SK-N-SH (cell line): ENCODE results near the gene S100A9. TPM values are rescaled to one million over a fixed set of nuclear protein-coding genes. Genes with fewer than 3 reads are reported as not detected.

Source experiments
- CTCF ChIA-PET: fragments of 300-600, 350-600 bp; formaldehyde crosslinking; extraction: SDS; loops from one replicate; lab custom pipeline; 2021; lab: Yijun Ruan, JAX
- POLR2A ChIA-PET: fragments of 350-600 bp; sonication (Branson Sonifier 250); formaldehyde crosslinking; extraction: SDS; loops from one replicate; lab custom pipeline; 2020; ENCODE audit warnings: antibody characterized with exemption, inconsistent platforms; lab: Yijun Ruan, JAX
- DNase-seq: peaks from one replicate; pipeline ENCODE4 v3.0.0; 2012
- H2AFZ ChIP-seq: fragments of 200-600 bp; sonication (generic); 2 replicates; pipeline ENCODE4 v1.8.1; 2016; ENCODE audit warnings: antibody characterized with exemption, mild to moderate bottlenecking, low read depth
- H3F3A ChIP-seq: fragments of 200-600 bp; sonication (generic); replicated peaks from 2 replicates; pipeline ENCODE3; 2016; ENCODE audit warnings: antibody characterized with exemption, mild to moderate bottlenecking; ENCODE audit not compliant: insufficient read depth
- H3K27ac ChIP-seq, 2 experiments: fragments of 200-500 bp in 1 of 2; fragments of 200-600 bp in 1 of 2; sonication (Bioruptor generic) in 1 of 2; sonication (generic), shearing (Covaris generic) in 1 of 2; 2 replicates each; pipeline versions ENCODE4 v1.5.1 to v1.6.1; 2014 to 2016; ENCODE audit warnings: low read depth in 2 of 2, inconsistent platforms in 1 of 2, low read length in 1 of 2, mild to moderate bottlenecking in 1 of 2, mixed read lengths in 1 of 2
- H3K27me3 ChIP-seq: fragments of 200-600 bp; sonication (generic), shearing (Covaris generic); 2 replicates; pipeline ENCODE4 v1.6.1; 2016; ENCODE audit warnings: mixed run types; ENCODE audit not compliant: insufficient read depth
- H3K36me3 ChIP-seq, 2 experiments: fragments of 200-500 bp in 1 of 2; fragments of 200-600 bp in 1 of 2; sonication (Bioruptor generic) in 1 of 2; sonication (generic) in 1 of 2; replicated peaks in 1 of 2; 2 replicates each; pipeline versions ENCODE3 to v1.5.1; 2014 to 2016; ENCODE audit warnings: low read length in 1 of 2, mild to moderate bottlenecking in 1 of 2; ENCODE audit not compliant: insufficient read depth in 2 of 2, control insufficient read depth in 1 of 2
- H3K4me1 ChIP-seq, 2 experiments: fragments of 200-500 bp in 1 of 2; fragments of 200-600 bp in 1 of 2; sonication (Bioruptor generic) in 1 of 2; sonication (generic), shearing (Covaris generic) in 1 of 2; 2 replicates each; pipeline versions ENCODE4 v1.5.1 to v1.6.1; 2014 to 2016; ENCODE audit warnings: low read depth in 1 of 2, low read length in 1 of 2, mixed run types in 1 of 2; ENCODE audit not compliant: insufficient read depth in 2 of 2, control insufficient read depth in 1 of 2
- H3K4me2 ChIP-seq: fragments of 200-600 bp; sonication (generic), shearing (Covaris generic); 2 replicates; pipeline ENCODE4 v1.6.1; 2017; ENCODE audit warnings: mixed run types
- H3K4me3 ChIP-seq, 2 experiments: fragments of 200-500 bp in 1 of 2; fragments of 200-600 bp in 1 of 2; sonication (Bioruptor generic) in 1 of 2; sonication (generic), shearing (Covaris generic) in 1 of 2; 2 replicates each; pipeline versions ENCODE4 v1.5.1 to v1.8.1; 2014 to 2016; ENCODE audit warnings: low read depth in 2 of 2, inconsistent platforms in 1 of 2, low read length in 1 of 2, mild to moderate bottlenecking in 1 of 2, mixed read lengths in 1 of 2, moderate library complexity in 1 of 2
- H3K79me2 ChIP-seq: fragments of 200-600 bp; sonication (generic); 2 replicates; pipeline ENCODE4 v1.8.1; 2017; ENCODE audit warnings: mild to moderate bottlenecking; ENCODE audit not compliant: insufficient read depth
- H3K9ac ChIP-seq: fragments of 200-600 bp; sonication (generic); 2 replicates; pipeline ENCODE4 v1.6.1; 2017; ENCODE audit warnings: mixed run types
- H3K9me2 ChIP-seq: fragments of 200-600 bp; sonication (generic); 2 replicates; pipeline ENCODE4 v1.6.1; 2017; ENCODE audit warnings: mixed run types
- H3K9me3 ChIP-seq: fragments of 200-600 bp; sonication (generic); 2 replicates; pipeline ENCODE4 v1.6.1; 2017; ENCODE audit warnings: mixed run types, mild to moderate bottlenecking, moderate library complexity
- H4K20me1 ChIP-seq: fragments of 200-600 bp; sonication (generic); 2 replicates; pipeline ENCODE4 v1.6.1; 2017; ENCODE audit warnings: mild to moderate bottlenecking, mixed run types; ENCODE audit not compliant: insufficient read depth
- ELF1 ChIP-seq: IDR thresholded peaks from 2 replicates; pipeline ENCODE4 v1.4.0; 2012
- EP300 ChIP-seq, 2 experiments: IDR thresholded peaks; 2 replicates each; pipeline versions ENCODE4 v1.4.0 to v1.6.1; 2012; ENCODE audit warnings: borderline replicate concordance in 1 of 2, low read depth in 1 of 2, low read length in 1 of 2
- FOSL2 ChIP-seq: IDR thresholded peaks from 2 replicates; pipeline ENCODE4 v1.4.0; 2012; ENCODE audit warnings: low read depth, mild to moderate bottlenecking, moderate library complexity, borderline replicate concordance
- FOXJ3 ChIP-seq: sonication (generic); formaldehyde crosslinking; IDR thresholded peaks from 2 replicates; pipeline ENCODE4 v1.5.1; 2020; ENCODE audit warnings: mild to moderate bottlenecking, missing genetic modification reagents
- FOXM1 ChIP-seq: IDR thresholded peaks from 2 replicates; pipeline ENCODE4 v1.4.0; 2012; ENCODE audit warnings: low read depth, mild to moderate bottlenecking
- GABPA ChIP-seq: IDR thresholded peaks from 2 replicates; pipeline ENCODE4 v1.4.0; 2012; ENCODE audit warnings: low read depth, mild to moderate bottlenecking
- GATA2 ChIP-seq: sonication (generic); formaldehyde crosslinking; IDR thresholded peaks from 2 replicates; pipeline ENCODE4 v1.5.0; 2020; ENCODE audit warnings: mild to moderate bottlenecking, missing genetic modification reagents
- IRF3 ChIP-seq: fragments of 150-350 bp; IDR thresholded peaks from 2 replicates; pipeline ENCODE4 v1.6.1; 2016; ENCODE audit warnings: mild to moderate bottlenecking, low read depth, low read length
- JUND ChIP-seq: IDR thresholded peaks from 2 replicates; pipeline ENCODE4 v1.4.0; 2012
- MEF2A ChIP-seq: IDR thresholded peaks from 2 replicates; pipeline ENCODE4 v1.4.0; 2012; ENCODE audit warnings: low read depth, borderline replicate concordance
- MXI1 ChIP-seq: IDR thresholded peaks from 2 replicates; pipeline ENCODE4 v1.6.1; 2012; ENCODE audit warnings: mild to moderate bottlenecking, low read depth, low read length, improper control_type of control experiment
- NFIC ChIP-seq: IDR thresholded peaks from 2 replicates; pipeline ENCODE4 v1.4.0; 2012; ENCODE audit warnings: borderline replicate concordance
- NRF1 ChIP-seq: IDR thresholded peaks from 2 replicates; pipeline ENCODE4 v1.6.1; 2012; ENCODE audit warnings: low read depth, mild to moderate bottlenecking, low read length
- RCOR1 ChIP-seq: fragments of 150-350 bp; IDR thresholded peaks from 2 replicates; pipeline ENCODE4 v1.6.1; 2017; ENCODE audit warnings: antibody characterized with exemption, low read length
- RFX5 ChIP-seq: IDR thresholded peaks from 2 replicates; pipeline ENCODE4 v1.6.1; 2012; ENCODE audit warnings: mild to moderate bottlenecking, improper control_type of control experiment, low read length
- RXRA ChIP-seq: IDR thresholded peaks from 2 replicates; pipeline ENCODE4 v1.4.0; 2012; ENCODE audit warnings: low read depth, mild to moderate bottlenecking, borderline replicate concordance
- SMC3 ChIP-seq: IDR thresholded peaks from 2 replicates; pipeline ENCODE4 v1.6.1; 2012; ENCODE audit warnings: low read depth, low read length, improper control_type of control experiment
- TAF1 ChIP-seq: IDR thresholded peaks from 2 replicates; pipeline ENCODE4 v1.6.1; 2012; ENCODE audit warnings: low read depth, mild to moderate bottlenecking, low read length, moderate library complexity, borderline replicate concordance
- TEAD4 ChIP-seq: IDR thresholded peaks from 2 replicates; pipeline ENCODE4 v1.4.0; 2012; ENCODE audit warnings: mild to moderate bottlenecking, borderline replicate concordance; ENCODE audit not compliant: insufficient read depth
- USF2 ChIP-seq: fragments of 150-350 bp; IDR thresholded peaks from 2 replicates; pipeline ENCODE4 v1.6.1; 2017; ENCODE audit warnings: antibody characterized with exemption, low read length, low read depth, borderline replicate concordance
- ZBTB33 ChIP-seq: IDR thresholded peaks from 2 replicates; pipeline ENCODE4 v1.4.0; 2012; ENCODE audit warnings: low read depth, borderline replicate concordance
- WGBS: methylation state at CpG from one replicate; pipeline ENCODE4 v1.1.6; 2017; ENCODE audit warnings: low lambda C conversion rate; 5-methylcytosine and 5-hydroxymethylcytosine counted together
- polyA plus RNA-seq, 3 experiments: library from polyadenylated mRNA; depleted of rRNA; stranded (reverse); fragments of >200 nt; gene quantifications; 2 replicates each; pipeline ENCODE4 v1.2.3, GENCODE V29; 2012
- TF ChIP-seq, protein P1 (sequence below): IDR thresholded peaks from 2 replicates; pipeline ENCODE4 v1.4.0; 2012; ENCODE audit warnings: low read depth, borderline replicate concordance
- TF ChIP-seq, protein P2 (sequence below): IDR thresholded peaks from 2 replicates; pipeline ENCODE4; 2012

Gene S100A9
- polyA plus RNA-seq, 1 of the 3 experiments (the other 2 are of a cell fraction): not detected

DNA sequence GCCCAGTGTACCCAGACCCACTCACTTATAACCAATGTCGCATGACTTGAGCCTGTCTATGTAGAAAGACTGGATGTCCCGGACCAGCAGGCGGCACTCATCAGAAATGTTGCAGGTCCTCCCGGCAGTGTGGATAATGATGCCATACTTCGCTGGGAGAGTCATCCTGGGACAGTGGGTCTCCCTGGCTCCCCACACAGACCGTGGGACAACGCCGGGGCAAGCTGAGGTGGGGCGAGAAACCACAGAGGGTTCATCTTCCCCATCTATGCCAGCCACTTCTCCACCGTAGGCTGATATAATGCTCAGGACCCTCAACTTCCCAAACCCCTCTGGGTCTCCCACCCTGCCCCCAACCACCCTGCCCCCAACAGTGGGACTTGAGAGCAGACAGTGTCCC is 17.3 kb upstream of the S100A9 start:
- TF ChIP-seq MXI1: no peak
- no peak for TF ChIP-seq GATA2 (CRISPR knock-in tag)
- no peak for TF ChIP-seq EP300 (IDR thresholded peaks at IDR 0.05; ENCODE audit: borderline replicate concordance in 1 of 2, low read depth in 1 of 2, low read length in 1 of 2)
- TF ChIP-seq RXRA: no peak
- no peak for TF ChIP-seq TEAD4
- TF ChIP-seq FOXM1: no peak
- no peak for TF ChIP-seq RCOR1
- no peak for TF ChIP-seq MEF2A
- no peak for TF ChIP-seq ELF1
- no peak for TF ChIP-seq USF2
- no peak for TF ChIP-seq GABPA
- TF ChIP-seq JUND: no peak
- TF ChIP-seq TAF1: no peak
- H3K9me3 ChIP-seq: no peaks in the 10 kb centered on the region
- no peak overlapping the region for H3K4me3 ChIP-seq
- CTCF ChIA-PET: no interaction called here
- no peak overlapping the region for H3K9ac ChIP-seq
- POLR2A ChIA-PET: no interaction called here
- H3F3A ChIP-seq: no peaks in the 10 kb centered on the region
- no peaks in the 10 kb centered on the region for H3K4me1 ChIP-seq
- DNase-seq: no peak
- no peaks in the 10 kb centered on the region for H4K20me1 ChIP-seq
- H3K27ac ChIP-seq: no peak overlapping the region
- H3K79me2 ChIP-seq: no peaks in the 10 kb centered on the region
- peaks cover 12% of the 10 kb centered on the region; the same call in 1 of the 2 replicates for H3K27me3 ChIP-seq
- 29% methylated on average over 9 of the region's 10 CpGs for WGBS
- no peaks in the 10 kb centered on the region for H3K9me2 ChIP-seq
- H3K36me3 ChIP-seq: no peaks in the 10 kb centered on the region
- no peak overlapping the region for H2AFZ ChIP-seq
- no peak overlapping the region for H3K4me2 ChIP-seq

GRCh38 chr1:153341431-153341934 is 16.2 kb upstream of the S100A9 start:
- Histone ChIP-seq H3K27me3 (peaks cover 24% of the 10 kb centered on the region; the same call in 1 of the 2 replicates), H3K9ac (no peak overlapping the region), H3F3A (no peaks in the 10 kb centered on the region), H3K4me2 (no peak overlapping the region), H3K9me2 (no peaks in the 10 kb centered on the region), H3K9me3 (no peaks in the 10 kb centered on the region), H3K36me3 (no peaks in the 10 kb centered on the region), H3K4me3 (no peak overlapping the region), H3K4me1 (no peaks in the 10 kb centered on the region), H4K20me1 (no peaks in the 10 kb centered on the region), H2AFZ (no peak overlapping the region)
- CTCF ChIA-PET: interaction anchor here (1.3 to 2.8 kb wide), 2 partner anchors 11 to 153 kb away, joined by 3 to 17 read pairs; no protein-coding TSS in a partner anchor
- DNase-seq: no peak
- 0% methylated on average over 4 of the region's 4 CpGs for WGBS
- POLR2A ChIA-PET: no interaction called here
- TF ChIP-seq SMC3: no peak
- no peak for TF ChIP-seq ZBTB33
- no peak for TF ChIP-seq NRF1
- no peak for TF ChIP-seq ELF1
- TF ChIP-seq, protein P1, sequence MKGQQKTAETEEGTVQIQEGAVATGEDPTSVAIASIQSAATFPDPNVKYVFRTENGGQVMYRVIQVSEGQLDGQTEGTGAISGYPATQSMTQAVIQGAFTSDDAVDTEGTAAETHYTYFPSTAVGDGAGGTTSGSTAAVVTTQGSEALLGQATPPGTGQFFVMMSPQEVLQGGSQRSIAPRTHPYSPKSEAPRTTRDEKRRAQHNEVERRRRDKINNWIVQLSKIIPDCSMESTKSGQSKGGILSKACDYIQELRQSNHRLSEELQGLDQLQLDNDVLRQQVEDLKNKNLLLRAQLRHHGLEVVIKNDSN: no peak
- TF ChIP-seq MEF2A: no peak
- TF ChIP-seq IRF3: no peak
- no peak for TF ChIP-seq TEAD4
- TF ChIP-seq FOSL2: no peak
- TF ChIP-seq EP300 (IDR thresholded peaks at IDR 0.05; ENCODE audit: borderline replicate concordance in 1 of 2, low read depth in 1 of 2, low read length in 1 of 2): no peak
- no peak for TF ChIP-seq RFX5
- no peak for TF ChIP-seq FOXJ3 (CRISPR knock-in tag)
- TF ChIP-seq NFIC: no peak
- no peak for TF ChIP-seq JUND
- TF ChIP-seq, protein P2, sequence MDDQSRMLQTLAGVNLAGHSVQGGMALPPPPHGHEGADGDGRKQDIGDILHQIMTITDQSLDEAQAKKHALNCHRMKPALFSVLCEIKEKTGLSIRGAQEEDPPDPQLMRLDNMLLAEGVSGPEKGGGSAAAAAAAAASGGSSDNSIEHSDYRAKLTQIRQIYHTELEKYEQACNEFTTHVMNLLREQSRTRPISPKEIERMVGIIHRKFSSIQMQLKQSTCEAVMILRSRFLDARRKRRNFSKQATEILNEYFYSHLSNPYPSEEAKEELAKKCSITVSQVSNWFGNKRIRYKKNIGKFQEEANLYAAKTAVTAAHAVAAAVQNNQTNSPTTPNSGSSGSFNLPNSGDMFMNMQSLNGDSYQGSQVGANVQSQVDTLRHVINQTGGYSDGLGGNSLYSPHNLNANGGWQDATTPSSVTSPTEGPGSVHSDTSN: no peak
- no peak for TF ChIP-seq RXRA
- no peak for TF ChIP-seq GATA2 (CRISPR knock-in tag)
- TF ChIP-seq, all 33 proteins: peak for 0
- no peak overlapping the region for H3K27ac ChIP-seq
- H3K79me2 ChIP-seq: no peaks in the 10 kb centered on the region
